GM21515 (cell line): ENCODE measurements around the gene RAD51B.
"Not testable (repeated sequence)": the region's sequence is repeated elsewhere in the genome, so short reads cannot be mapped to it uniquely, and the experiment has no call there.

Experiments used
- ATAC-seq: cut with Tn5 transposase; IDR thresholded peaks from one replicate; pipeline ENCODE4 v1.9.1; 2021; ENCODE audit not compliant: unreplicated experiment

RAD51B gene

DNA sequence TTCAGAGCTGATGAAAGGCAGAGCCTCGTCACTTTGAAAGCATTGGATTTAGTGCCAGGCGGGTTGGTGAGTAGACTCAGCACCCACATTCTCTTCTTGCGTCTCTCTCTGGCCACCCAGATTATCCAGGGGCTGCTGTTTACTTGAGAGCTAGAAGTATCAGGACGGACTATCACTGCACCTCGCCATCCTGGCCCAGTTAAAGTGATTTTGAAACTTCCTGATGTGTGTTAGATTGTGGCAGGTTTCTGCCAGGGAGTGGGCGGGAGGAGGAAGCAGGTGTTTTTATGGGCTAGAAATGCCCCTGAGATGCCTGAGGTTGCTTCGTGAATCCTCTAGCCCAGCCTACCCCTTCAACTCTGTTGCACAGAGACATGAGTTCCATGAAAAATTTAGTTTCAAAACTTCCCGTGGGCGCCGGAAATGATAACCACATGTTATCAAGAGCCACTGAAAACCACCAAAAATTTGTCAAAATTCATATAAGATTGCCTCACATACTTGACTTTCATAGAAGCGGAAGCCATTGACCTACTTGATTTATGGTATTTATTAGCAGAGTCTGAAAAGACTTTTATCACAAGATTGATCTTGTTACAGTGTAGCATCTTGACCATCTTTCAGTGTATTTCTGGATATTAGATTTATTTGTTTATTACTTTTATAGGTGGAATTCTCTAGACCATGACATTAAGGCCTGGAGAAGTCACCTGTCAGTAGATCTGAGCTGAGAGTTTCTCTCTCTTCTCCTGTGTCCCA, 466.0 kb downstream of the RAD51B start:
- no peak for ATAC-seq

DNA sequence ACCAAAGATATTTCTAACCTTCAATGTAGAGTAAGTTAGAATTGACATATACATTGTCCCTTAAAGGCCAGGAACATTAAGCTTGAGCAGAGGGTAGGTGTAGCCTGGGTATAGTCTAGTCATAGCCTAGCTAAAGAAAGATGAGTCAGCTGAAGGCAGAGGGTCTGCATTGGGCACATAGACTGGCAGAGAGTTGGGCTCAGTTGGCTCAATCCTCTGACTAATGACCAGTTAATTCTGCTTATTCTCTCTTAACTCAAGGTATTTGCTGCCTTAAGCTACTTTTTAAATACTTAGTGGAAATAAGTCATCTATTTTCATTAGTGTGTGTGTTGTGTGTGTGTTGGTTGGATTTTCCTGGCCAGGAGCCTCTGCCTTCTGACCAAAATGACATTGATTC, 467.1 kb downstream of the RAD51B start:
- no peak for ATAC-seq

DNA sequence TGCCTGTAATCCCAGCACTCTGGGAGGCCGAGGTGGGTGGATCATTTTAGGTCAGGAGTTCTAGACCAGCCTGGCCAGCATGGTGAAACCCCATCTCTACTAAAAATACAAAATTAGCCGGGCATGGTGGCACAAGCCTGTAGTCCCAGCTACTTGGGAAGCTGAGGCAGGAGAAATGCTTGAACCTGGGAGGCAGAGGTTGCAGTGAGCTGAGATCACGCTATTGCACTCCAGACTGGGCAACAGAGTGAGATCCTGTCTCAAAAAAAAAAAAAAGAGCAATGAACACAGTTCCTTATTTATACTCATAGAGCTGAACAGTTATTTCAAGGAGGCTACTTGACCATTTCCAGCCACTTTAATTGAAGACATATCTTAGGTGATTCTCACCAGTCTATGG, 469.9 kb downstream of the RAD51B start:
- ATAC-seq = not testable (repeated sequence)

GRCh38 chr14:68291820-68292219, 472.2 kb downstream of the RAD51B start:
- no peak for ATAC-seq

DNA sequence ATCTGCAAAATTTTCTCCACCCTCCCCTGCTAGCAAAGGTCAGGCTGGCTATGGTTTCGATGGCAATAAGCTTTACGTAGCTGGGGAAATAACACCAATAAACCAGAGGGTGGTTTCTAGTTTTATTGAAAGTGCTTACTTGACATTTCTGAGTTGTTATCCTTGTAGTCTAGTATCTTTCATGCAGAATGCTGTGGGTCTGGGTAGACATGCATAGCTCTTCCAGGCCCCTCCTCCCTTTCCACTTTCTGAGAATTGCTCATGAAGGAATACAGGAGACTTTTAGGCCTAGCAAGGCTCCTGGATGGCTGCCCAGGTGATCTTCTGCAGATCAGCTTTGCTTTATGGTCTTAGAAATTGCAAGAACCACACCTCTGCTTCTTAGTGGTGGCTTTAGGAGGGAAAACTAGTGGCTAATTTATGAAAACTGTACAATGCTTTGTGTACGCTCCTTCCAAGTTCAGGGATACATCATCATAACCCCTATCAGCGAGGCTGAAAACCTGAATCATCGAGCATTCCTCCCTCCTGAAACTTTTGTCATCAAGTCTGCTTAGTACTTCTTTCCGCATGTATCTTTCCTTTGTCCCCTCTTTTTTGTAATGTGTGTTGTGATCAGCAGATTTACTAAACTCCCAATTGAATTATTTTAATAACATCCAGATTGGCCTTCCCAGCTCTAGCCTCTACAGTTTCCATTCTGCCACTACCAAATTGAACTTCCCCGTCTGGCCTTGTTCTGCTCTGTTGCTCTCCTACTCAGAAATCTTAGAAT, 473.0 kb downstream of the RAD51B start:
- ATAC-seq = no peak

DNA sequence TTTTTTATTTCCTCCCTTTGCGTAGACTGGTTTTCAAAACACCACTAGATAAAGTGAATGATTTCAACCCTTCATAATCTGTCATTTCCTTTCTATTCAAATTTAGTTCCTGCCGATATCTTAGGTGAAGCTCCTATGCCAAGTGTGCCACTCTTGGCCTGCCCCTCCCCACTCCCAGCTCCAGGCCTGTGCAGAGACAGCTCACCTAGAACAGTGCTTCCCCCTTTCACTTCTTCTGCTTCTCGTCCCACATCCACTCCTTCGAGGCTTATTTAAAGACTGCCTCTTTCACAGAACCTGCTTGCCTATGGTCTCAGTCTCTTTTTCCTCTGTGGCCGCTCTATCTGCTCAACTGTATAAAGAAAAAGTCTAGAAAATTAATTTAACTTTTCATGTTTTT, 473.8 kb downstream of the RAD51B start:
- ATAC-seq = no peak

DNA sequence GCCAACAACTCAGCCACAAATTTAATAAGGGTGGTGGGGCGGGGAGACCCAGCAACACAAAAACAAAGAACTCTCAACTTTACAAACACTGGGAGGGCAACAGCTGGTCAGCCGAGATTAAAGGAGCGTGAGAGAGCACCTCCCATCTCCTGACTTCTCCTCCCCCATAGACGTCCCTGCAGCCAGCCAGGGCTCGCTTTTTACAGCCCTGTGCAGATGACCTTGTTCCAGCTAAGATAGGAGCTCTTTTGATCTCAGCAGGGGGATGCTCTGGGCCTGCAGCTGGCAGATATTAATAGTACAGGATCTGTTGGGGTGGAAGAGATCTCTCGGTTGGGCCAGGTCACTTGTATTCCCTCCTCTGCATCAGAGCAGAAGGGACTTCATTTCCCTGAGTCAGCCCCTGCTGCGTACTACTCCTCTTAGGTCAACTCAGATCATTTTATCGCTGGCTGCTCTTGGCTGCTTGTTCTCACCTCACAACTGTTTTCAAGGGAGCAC, 475.8 kb downstream of the RAD51B start:
- no peak for ATAC-seq

DNA sequence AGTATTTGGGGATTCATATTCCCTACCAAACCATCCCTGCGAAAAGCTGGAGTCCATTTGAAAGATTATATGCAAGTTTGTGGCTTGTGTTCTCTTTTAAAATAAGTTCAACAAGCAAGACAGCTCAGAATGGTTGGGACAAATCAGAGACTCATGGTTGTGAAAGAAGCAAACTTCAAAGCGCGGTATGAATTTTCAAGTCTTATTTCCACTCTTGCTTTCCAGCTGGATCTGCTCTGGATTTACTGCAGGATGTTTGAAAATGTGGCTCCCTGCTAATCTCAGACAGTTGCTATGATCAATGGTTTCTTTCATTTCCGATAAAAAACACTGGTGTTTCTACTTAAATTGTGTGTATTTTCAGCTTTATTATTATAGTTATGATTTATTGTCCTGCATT, 477.5 kb downstream of the RAD51B start:
- no peak for ATAC-seq

GRCh38 chr14:68297876-68298468, 478.4 kb downstream of the RAD51B start:
- ATAC-seq = no peak

GRCh38 chr14:68300608-68301007, 481.0 kb downstream of the RAD51B start:
- no peak for ATAC-seq

DNA sequence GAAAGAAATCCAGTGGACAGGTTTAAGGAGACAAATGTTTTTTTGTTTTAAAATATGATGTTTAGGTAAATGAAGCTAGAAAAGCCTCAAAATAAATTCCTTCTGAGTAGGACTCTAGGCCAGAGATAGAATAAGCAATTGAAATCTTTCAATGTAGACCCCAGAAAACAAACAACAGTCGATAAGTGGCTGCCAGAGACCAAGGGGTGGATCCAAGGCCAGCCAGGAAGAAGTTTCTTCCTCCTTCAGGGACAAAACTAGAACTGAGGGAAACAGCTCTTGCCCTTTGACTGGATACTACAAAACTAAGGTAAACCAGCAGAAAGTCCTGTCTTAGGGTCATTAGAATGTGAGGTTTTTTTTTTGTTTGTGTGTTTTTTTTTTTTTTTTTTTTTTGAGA, 481.6 kb downstream of the RAD51B start:
- ATAC-seq = no peak

DNA sequence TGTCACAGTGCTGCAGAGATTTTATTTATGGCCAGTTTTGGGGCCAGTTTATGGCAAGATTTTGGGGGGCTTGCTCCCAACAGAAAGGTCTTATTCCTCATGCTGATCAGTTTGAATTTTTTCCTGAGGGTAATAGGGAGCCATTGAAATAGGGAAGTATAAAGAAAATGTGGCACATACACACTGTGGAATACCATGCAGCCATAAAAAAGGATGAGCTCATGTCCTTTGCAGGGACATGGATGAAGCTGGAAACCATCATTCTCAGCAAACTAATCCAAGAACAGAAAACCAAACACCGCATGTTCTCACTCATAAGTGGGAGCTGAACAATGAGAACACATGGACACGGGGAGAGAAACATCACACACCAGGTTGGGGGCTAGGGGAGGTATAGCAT, 483.4 kb downstream of the RAD51B start:
- ATAC-seq = not testable (repeated sequence)

GRCh38 chr14:68305738-68306137, 486.2 kb downstream of the RAD51B start:
- ATAC-seq = peak; percentile 16

DNA sequence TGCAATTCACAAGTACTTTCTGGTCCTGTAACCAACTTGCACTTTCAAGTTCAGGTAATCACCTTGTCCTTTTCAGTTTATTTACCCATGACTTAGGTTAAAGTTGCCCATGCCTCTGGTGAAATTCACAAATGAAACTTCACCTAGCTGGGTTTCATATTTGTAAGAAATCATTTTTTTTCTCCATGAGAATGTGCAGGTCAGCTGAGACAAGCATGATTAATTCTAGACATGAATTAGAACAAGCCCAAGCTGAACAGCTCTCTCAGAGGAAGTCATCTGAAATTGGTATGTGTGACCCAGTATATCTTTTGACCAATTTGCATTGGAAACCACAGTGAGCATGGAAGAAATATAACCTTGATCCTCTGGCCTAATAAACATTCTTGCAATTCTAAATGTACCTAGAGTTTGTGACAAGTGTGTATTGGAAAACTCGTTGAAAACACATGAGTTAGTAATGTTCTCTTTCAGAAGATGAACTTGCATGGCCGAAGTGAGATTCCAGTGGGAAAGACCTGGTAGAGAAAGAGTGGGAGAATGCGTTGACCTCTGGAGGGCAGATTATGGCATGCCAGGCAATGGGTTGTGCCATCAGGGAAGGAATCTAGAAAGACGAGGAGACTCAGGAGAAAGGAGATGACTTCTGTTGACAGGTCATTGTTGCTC, 486.8 kb downstream of the RAD51B start:
- ATAC-seq = peak; percentile 66

DNA sequence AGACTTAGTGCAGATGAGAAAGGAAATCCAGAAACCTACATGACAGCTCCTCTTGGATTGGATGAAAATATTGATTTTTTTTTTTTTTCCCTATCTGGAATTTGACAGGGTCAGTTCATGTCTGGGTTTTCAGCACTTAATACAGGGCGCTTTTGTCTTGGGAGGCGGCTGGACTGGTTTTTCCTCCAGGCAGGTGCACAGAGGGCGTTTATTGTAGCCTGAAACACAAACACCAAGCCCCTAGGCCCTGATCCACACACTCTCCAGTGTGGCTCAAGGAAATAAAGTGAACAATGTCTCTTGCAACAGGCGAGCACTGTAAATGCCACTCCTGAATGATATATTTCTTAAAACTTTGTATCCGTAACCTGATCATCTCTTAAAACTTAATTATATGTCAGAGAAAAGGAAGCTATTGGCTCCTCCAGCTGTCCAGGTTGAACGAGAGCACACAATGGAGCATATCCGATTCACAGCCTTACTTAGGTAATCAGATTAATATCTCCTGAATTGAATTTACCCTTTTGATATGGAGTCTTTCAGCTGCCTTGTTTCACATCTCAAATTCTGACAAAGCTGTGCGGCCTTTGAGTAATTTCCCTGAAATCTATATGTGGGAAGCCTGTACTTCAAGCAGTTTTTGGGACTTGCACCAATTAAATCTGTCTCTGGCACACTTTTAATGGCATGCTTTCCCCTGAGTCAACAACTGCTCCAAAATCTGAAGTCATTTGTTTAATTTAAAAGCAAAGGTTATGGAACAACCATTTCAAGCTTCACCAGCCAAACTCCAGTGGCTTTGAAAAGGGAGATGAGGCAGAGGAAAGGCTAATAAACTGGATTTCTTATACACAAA, 487.6 kb downstream of the RAD51B start:
- no peak for ATAC-seq

DNA sequence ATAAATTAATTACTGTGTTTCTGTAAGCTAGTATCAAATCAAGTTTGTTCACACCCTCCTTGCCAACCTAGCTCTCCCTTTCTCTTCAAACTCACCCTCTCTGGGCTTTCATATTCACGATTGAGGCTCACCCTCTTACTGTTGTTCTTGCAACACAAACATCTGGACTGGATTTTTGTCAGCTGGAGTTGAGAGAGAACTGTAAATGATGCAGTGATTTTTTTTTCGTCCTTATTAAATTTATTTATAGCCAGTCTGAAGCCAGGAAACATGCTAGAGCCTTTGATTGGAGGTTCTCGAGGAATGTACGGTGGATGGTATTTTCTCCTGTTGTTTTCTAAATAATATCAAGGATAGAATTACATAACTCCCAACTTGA, 488.2 kb downstream of the RAD51B start:
- ATAC-seq = no peak

DNA sequence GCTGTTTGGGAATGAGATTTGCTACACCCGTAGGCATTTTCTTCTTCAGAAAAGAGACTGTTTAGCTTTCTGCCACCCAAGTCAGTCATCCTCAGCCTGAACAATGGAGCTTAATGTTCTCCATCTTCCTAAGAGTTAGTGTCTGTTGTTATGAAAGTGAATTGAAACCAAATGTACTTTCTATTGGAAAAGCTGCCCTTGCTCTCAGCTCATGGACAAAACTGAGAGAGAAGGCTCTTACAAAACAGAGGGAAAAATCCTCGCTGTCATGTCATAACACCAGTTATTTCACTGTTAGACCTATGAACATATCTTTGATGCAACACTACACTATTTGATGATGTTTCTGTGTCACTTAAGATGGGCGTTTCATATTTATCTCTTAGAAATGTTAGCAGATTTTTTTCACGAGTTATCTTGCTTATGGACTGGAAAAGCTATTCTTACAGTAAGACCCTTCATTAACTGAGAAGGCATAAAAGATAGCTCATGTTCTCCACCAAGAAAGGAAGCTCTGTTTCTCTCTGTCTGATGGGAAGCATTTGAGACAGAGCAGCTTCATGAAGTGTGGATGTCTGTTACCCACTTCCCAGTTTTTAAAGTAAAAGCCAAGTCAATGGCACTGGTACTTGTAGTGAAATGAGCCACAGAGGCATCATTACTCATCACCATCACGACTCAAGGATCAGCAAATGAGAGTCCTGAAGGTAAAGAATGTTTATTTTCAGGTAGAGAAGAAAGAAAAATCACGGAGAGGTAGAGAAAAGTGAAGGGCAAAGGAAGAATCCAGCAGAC, 489.3 kb downstream of the RAD51B start:
- no peak for ATAC-seq

DNA sequence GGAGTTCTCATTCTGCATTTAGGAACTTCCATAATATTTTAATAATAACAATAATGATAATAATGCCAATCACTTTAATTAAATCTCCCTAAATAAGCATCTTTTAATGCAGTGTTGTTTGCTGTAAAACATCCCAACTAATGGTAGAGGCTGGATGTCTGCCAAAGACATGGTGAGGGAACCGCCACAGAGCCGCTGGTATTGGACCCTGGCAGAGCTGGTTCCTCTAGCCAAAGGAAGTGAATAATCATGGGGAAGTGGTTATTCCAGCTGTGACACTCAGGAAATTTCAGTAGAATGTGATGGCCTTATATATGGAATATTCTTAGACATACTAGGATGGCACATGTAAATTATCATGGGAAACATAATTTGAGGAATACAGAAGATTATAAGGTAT, 490.0 kb downstream of the RAD51B start:
- ATAC-seq = no peak

DNA sequence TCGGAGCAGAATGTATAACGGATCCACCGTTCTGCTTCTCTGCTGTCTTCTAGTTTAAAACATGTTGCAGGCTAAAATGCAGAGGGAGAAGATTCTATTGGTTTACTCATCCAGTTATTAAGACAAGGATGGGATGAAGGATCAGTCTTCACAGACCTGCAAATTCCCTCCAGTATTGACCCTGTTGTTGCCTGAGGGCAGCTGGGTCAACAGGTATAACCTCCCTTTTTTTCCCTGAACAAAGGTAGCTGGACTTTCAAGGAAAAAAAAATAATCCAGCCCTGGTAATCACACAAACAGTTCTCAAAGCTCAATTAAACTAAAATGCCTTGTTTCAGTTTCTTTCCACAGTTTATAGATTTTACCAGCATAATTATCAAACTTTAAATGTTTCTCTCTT, 492.7 kb downstream of the RAD51B start:
- no peak for ATAC-seq
